ENCODE data around the gene TPRN. TPM values are rescaled to one million over a fixed set of nuclear protein-coding genes. Genes with fewer than 3 reads are reported as not detected.

TPRN gene
- total RNA-seq, 1 experiment from 2014 or later: 20.3 TPM

GRCh38 chr9:137225699-137226331 lies 25.3 kb upstream of the TPRN start:
- no peaks in the 10 kb centered on the region for H3K27me3 Mint-ChIP-seq (ENCODE audit: unreplicated experiment)
- DNase-seq: no peak
- peaks cover 19% of the 10 kb centered on the region for H3K4me1 Mint-ChIP-seq (ENCODE audit: low read depth, unreplicated experiment)
- intact Hi-C loops (cut with micrococcal nuclease; ENCODE audit: unreplicated experiment): loop anchor here (2.0 to 5.0 kb wide), 2 partner anchors 49 to 109 kb away; no protein-coding TSS in a partner anchor
- no peak for TF ChIP-seq CTCF (IDR thresholded peaks at IDR 0.05; ENCODE audit: unreplicated experiment)
- no peaks in the 10 kb centered on the region for H3K9me3 Mint-ChIP-seq (ENCODE audit: low read depth, unreplicated experiment)
- peak overlapping the region; percentile 95 for H3K27ac Mint-ChIP-seq (ENCODE audit: unreplicated experiment)
- peaks cover 30% of the 10 kb centered on the region for H3K36me3 Mint-ChIP-seq (ENCODE audit: insufficient read depth, unreplicated experiment)
- peak overlapping the region; percentile 72 for H3K4me3 Mint-ChIP-seq (ENCODE audit: low read depth, unreplicated experiment)
- CTCF ChIA-PET: interaction anchor here (1.4 to 2.0 kb wide), 2 partner anchors 11 to 99 kb away, joined by 4 to 5 read pairs; no protein-coding TSS in a partner anchor
- no TSS peak for BruUV-seq (replicated peaks)

DNA sequence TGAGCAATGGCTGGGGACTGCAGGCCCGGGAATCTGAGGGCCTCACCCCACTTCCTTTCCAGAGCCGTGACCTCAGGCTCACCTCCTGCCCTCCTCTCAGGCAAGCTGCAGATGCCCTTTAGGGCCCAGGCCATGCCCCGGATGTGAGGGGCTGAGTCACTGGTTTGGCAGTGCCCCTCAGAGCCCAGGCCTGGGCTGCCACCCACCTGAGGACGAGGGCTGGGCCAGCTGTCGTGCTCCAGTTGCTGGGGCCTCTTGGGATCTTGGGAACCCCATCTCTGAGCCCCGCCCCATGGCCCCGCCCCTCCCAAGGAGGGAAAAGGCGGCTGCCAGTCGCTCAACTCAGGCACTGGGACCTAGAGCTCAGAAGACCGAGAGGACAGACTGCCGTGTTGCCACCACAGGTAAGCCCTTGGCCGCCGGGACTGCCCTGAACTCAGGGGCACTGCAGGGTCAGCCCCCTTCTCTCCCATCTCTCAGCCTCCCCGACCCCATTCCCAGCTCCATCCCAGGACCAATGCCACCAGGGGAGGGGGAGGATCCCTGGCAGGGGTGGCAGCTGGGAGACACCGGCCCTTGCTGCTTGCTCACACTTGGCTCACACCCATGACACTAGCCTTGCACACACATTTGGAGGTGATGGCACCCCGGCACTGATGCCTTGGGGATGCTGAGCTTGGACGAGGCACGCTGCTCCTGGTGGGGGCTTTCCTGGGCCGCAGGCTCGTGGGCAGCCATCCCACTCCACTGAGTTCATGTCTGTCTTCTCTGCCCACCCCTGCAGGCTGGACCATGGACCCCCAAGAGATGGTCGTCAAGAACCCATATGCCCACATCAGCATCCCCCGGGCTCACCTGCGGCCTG lies 24.5 kb upstream of the TPRN start, which contains the start of gene CYSRT1:
CYSRT1 (plus strand) TSS at position 345 of the 865 bp plus-strand sequence; CDS start at position 793, 448 bp downstream.
- Mint-ChIP-seq H3K27ac (ENCODE audit: unreplicated experiment) (peak within 1 kb of the TSS; percentile 95), H3K9me3 (ENCODE audit: low read depth, unreplicated experiment) (no peaks in the 10 kb centered on the region), H3K36me3 (ENCODE audit: insufficient read depth, unreplicated experiment) (peaks cover 37% of the 10 kb centered on the region), H3K27me3 (ENCODE audit: unreplicated experiment) (no peaks in the 10 kb centered on the region), H3K4me1 (ENCODE audit: low read depth, unreplicated experiment) (peaks cover 19% of the 10 kb centered on the region), H3K4me3 (ENCODE audit: low read depth, unreplicated experiment) (peak within 1 kb of the TSS; percentile 70)
- no peak for TF ChIP-seq CTCF (IDR thresholded peaks at IDR 0.05; ENCODE audit: unreplicated experiment)
- TSS peak; percentile 74 for BruUV-seq (replicated peaks)
- CTCF ChIA-PET: no interaction called here
- intact Hi-C loops (cut with micrococcal nuclease; ENCODE audit: unreplicated experiment): loop anchor here (5.0 kb wide), 1 partner anchor 48 kb away; no protein-coding TSS in a partner anchor
- peak; percentile 62 for DNase-seq

- CTCF ChIA-PET: interaction anchor here (0.6 to 1.4 kb wide), 11 partner anchors 9 to 1172 kb away, joined by 3 to 8 read pairs (median 4); partner anchors contain the start of gene TPRN
- Mint-ChIP-seq H3K27ac (ENCODE audit: unreplicated experiment) (peak overlapping the region; percentile 69), H3K27me3 (ENCODE audit: unreplicated experiment) (no peaks in the 10 kb centered on the region), H3K9me3 (ENCODE audit: low read depth, unreplicated experiment) (no peaks in the 10 kb centered on the region), H3K4me1 (ENCODE audit: low read depth, unreplicated experiment) (peaks cover 19% of the 10 kb centered on the region), H3K4me3 (ENCODE audit: low read depth, unreplicated experiment) (peak overlapping the region; percentile 70), H3K36me3 (ENCODE audit: insufficient read depth, unreplicated experiment) (peaks cover 49% of the 10 kb centered on the region)
- intact Hi-C loops (cut with micrococcal nuclease; ENCODE audit: unreplicated experiment): no loop called here
- peak; percentile 92 for DNase-seq
- TF ChIP-seq CTCF (IDR thresholded peaks at IDR 0.05; ENCODE audit: unreplicated experiment): no peak
- no TSS peak for BruUV-seq (replicated peaks)
Measured at GRCh38 chr9:137223078-137223970, 22.8 kb upstream of the TPRN start.
